Epithelial cell of proximal tubule (primary cell): ENCODE results near the gene ADIPOQ. TPM values are rescaled to one million over a fixed set of nuclear protein-coding genes. Genes with fewer than 3 reads are reported as not detected.

Source experiments
- DNase-seq: peaks from one replicate; pipeline ENCODE4 v3.0.0-alpha.2; 2011; ENCODE audit warnings: low read depth
- H3K4me3 ChIP-seq: 2 replicates; pipeline ENCODE4 v1.5.1; 2011; ENCODE audit warnings: low read depth, mild to moderate bottlenecking, low read length
- total RNA-seq: library from RNA; depleted of rRNA; stranded (reverse); fragments of >200 nt; gene quantifications from 2 replicates; pipeline ENCODE4 v1.2.3, GENCODE V29; 2015
- TF ChIP-seq, protein P1 (sequence below): conservative IDR thresholded peaks from 2 replicates; pipeline ENCODE4 v1.5.1; 2012; ENCODE audit warnings: low read depth, mild to moderate bottlenecking, low read length

The ADIPOQ gene
- total RNA-seq, 1 donor from 2014 or later = not detected

DNA sequence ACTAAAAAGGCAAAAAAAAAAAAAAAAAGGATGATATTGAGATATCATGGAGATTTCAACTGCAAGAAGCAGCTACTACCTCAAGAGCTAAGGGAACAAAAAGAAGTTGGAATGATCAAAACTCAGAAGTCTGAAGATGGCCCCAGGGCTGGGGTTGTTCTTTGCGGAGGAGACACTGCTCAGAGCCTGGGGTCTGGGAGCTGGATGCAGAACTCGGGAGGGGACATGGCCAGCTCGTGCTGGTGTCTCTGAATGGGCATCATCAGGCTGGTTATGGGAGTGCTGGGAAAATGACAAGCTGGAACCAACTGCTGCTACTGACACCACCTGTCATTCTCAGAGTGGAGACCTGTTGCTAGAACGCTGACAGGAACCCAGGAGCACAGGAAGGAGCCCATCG, 14.2 kb upstream of the ADIPOQ start:
- TF ChIP-seq, protein P1, sequence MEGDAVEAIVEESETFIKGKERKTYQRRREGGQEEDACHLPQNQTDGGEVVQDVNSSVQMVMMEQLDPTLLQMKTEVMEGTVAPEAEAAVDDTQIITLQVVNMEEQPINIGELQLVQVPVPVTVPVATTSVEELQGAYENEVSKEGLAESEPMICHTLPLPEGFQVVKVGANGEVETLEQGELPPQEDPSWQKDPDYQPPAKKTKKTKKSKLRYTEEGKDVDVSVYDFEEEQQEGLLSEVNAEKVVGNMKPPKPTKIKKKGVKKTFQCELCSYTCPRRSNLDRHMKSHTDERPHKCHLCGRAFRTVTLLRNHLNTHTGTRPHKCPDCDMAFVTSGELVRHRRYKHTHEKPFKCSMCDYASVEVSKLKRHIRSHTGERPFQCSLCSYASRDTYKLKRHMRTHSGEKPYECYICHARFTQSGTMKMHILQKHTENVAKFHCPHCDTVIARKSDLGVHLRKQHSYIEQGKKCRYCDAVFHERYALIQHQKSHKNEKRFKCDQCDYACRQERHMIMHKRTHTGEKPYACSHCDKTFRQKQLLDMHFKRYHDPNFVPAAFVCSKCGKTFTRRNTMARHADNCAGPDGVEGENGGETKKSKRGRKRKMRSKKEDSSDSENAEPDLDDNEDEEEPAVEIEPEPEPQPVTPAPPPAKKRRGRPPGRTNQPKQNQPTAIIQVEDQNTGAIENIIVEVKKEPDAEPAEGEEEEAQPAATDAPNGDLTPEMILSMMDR = no peak
- DNase-seq = no peak
- H3K4me3 ChIP-seq = no peak overlapping the region

DNA sequence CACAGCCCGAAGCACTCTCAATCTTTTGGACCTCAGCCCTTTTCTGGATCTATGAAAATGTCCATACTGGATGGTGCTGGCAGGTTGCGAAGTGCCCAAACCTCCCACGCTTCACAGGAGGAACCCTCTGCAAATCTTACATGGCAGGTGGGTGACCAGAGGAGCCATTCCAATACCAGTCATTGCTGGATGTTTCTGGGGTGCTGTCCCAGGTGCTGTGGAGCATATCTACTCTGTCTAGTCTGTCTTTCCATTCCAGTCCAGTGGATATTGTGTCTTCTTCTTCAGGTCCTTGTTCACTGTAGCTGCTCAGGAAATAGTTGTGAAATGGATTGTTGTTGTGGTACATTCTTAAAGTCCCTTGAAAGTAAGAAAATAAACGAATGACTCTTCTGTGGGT, 10.7 kb upstream of the ADIPOQ start:
- TF ChIP-seq, protein P1 = no peak
- DNase-seq = no peak
- H3K4me3 ChIP-seq = no peak overlapping the region

DNA sequence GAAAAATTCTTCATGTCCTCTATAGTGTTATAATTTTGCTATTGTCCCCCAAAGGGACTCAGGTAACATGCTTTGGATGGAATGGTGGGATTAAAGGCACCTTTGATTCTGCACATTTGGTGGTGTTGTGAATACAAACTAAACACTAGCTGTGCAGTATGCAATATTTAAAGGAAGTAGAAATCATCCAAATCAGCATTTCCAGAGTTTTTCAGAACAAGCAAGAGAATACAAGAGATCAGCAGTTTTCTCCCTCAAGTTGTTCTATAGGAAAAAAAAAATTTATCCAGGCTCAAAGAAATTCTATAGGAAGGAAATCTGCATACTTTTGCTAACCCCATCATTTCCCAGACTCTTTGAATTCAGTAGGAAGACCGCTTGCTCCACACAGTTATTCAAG, 10.2 kb upstream of the ADIPOQ start:
- DNase-seq = no peak
- TF ChIP-seq, protein P1 = no peak
- no peak overlapping the region for H3K4me3 ChIP-seq

DNA sequence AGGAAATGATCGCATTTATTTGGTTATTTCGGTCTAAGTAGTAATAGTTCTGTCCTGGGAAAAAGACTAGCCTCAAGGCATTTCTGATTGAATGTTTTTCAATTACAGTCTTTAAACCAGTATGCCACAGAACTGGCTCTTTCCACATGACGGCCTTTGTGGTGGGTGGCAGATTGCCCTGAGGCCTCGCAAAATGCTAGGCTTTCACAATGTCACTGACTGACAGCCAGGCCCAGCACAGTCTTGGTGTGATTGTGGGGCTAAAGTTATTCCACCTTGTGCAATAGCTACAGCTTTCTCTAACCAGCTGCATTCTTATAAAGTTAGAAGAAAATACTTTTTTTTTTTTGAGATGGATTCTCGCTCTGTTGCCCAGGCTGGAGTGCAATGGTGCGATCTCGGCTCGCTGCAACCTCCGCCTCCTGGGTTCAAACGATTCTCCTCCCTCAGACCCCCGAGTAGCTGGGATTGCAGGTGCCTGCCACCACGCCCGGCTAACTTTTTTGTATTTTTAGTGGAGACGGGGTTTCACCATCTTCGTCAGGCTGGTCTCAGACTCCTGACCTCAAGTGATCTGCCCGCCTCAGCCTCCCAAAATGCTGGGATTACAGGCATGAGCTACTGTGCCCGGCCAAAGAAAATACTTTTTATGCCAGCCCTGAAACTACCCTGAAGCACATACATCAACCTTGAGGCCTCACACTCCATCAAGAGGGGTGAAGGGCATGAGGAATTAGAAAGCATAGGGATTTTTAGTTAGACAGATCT, 2.5 kb upstream of the ADIPOQ start:
- DNase-seq = peak; percentile 80
- H3K4me3 ChIP-seq = no peak overlapping the region
- TF ChIP-seq, protein P1 = no peak

DNA sequence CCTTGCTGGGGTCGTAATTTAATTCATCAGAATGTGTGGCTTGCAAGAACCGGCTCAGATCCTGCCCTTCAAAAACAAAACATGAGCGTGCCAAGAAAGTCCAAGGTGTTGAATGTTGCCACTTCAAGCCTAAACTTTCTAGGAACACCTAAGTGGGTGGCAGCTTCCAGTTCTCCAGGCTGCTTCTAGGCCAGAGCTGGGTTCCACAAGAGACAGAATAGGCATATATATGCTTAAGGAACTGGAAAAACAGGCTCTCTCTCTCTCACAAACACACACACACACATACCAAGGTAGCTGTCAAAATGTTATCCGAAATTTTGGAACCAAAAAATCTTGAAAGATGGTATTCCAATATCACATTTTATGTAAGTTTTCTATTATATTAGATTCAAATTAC, 890 bp upstream of the ADIPOQ start:
- TF ChIP-seq, protein P1 = no peak
- no peak for DNase-seq
- no peak overlapping the region for H3K4me3 ChIP-seq

DNA sequence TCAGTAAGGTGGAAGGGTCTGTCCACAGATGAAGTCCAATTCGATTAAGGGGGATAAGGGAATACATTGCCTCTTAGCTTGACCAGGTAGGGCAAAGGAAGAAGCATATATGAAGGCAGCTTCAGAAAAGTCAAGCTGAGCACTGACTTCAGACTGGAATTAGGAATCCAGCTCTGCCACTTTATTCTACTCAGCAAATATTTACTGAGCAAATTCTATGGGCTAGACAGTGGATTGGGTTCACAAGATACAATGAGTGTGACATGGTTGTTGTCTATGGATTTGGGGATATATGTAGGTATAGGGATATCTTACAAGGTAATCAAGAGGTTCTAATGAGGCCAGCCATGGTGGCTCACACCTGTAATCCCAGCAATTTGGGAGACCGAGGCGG, 526 bp downstream of the ADIPOQ start:
- TF ChIP-seq, protein P1 = no peak

DNA sequence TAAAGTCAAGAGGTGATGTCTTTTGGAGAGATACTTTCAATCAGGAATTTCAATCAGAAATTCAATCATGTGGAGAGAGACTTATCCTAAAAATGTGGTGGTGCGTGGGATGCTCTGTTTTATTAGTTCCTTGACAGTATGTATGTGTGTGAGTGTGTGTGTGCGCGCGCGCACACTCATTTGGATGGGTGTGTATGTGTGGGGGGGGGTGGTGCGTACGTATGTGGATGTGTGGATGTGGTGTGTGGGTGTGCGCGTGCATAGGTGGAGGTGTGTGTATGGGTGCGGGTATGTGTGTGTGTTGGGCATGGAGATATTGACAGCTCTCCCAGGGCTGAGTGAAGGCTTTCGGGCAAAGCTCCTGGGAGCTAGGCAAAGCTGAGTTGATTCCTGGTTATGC, 2.4 kb downstream of the ADIPOQ start:
- H3K4me3 ChIP-seq = no peak overlapping the region
- TF ChIP-seq, protein P1 = no peak
- DNase-seq = no peak

More for the DNA sequence above, 526 bp downstream of the ADIPOQ start:
- H3K4me3 ChIP-seq = no peak overlapping the region
- DNase-seq = no peak
